BJ (cell line): ENCODE measurements around the gene FEM1A. TPM values are rescaled to one million over a fixed set of nuclear protein-coding genes. Genes with fewer than 3 reads are reported as not detected.
"Not testable (repeated sequence)": the region's sequence is repeated elsewhere in the genome, so short reads cannot be mapped to it uniquely, and the experiment has no call there.

Experiments used
- CTCF ChIA-PET: fragments of 350-600 bp; formaldehyde crosslinking; extraction: SDS; loops from one replicate; lab custom pipeline; 2021; ENCODE audit warnings: antibody characterized with exemption, inconsistent platforms; lab: Yijun Ruan, JAX
- POLR2A ChIA-PET: fragments of 300-600 bp; sonication (Branson Sonifier 250); formaldehyde crosslinking; extraction: SDS; loops from one replicate; lab custom pipeline; 2021; ENCODE audit warnings: antibody characterized with exemption; lab: Charles Lee
- DNase-seq: peaks from one replicate; pipeline ENCODE4 v3.0.0-alpha.2; 2011; ENCODE audit warnings: low read depth
- H3K27me3 ChIP-seq: 2 replicates; pipeline ENCODE4 v1.6.0; 2011; ENCODE audit warnings: low read length; ENCODE audit not compliant: control insufficient read depth, insufficient read depth
- H3K36me3 ChIP-seq: 2 replicates; pipeline ENCODE4 v1.5.1; 2011; ENCODE audit warnings: low read length; ENCODE audit not compliant: control insufficient read depth, insufficient read depth
- H3K4me3 ChIP-seq: 2 replicates; pipeline ENCODE4 v1.5.1; 2011; ENCODE audit warnings: low read depth, mild to moderate bottlenecking, control low read depth, low read length
- polyA plus RNA-seq: library from polyadenylated mRNA; depleted of rRNA; stranded (reverse); fragments of >200 nt; gene quantifications from 2 replicates; pipeline ENCODE4 v1.2.3, GENCODE V29; 2011
- TF ChIP-seq, protein P1 (sequence below): IDR thresholded peaks from 2 replicates; pipeline ENCODE4 v1.5.1; 2011; ENCODE audit warnings: low read depth, mild to moderate bottlenecking, control low read depth, inconsistent platforms, low read length, moderate library complexity; ENCODE audit not compliant: insufficient read depth

The FEM1A gene
- polyA plus RNA-seq, 1 experiment, result 5.6 TPM

- DNase-seq, result no peak
- TF ChIP-seq, protein P1, sequence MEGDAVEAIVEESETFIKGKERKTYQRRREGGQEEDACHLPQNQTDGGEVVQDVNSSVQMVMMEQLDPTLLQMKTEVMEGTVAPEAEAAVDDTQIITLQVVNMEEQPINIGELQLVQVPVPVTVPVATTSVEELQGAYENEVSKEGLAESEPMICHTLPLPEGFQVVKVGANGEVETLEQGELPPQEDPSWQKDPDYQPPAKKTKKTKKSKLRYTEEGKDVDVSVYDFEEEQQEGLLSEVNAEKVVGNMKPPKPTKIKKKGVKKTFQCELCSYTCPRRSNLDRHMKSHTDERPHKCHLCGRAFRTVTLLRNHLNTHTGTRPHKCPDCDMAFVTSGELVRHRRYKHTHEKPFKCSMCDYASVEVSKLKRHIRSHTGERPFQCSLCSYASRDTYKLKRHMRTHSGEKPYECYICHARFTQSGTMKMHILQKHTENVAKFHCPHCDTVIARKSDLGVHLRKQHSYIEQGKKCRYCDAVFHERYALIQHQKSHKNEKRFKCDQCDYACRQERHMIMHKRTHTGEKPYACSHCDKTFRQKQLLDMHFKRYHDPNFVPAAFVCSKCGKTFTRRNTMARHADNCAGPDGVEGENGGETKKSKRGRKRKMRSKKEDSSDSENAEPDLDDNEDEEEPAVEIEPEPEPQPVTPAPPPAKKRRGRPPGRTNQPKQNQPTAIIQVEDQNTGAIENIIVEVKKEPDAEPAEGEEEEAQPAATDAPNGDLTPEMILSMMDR, result no peak
- Histone ChIP-seq H3K4me3 (no peak overlapping the region), H3K36me3 (no peaks in the 10 kb centered on the region), H3K27me3 (peaks cover 4% of the 10 kb centered on the region)
- ChIA-PET CTCF (interaction anchor here (1.8 kb wide), 1 partner anchor 17 kb away, joined by 5 read pairs; the partner anchor contains the start of gene FEM1A), POLR2A (no interaction called here)
These were observed 17.4 kb upstream of the FEM1A start for GRCh38 chr19:4774136-4774535.

DNA sequence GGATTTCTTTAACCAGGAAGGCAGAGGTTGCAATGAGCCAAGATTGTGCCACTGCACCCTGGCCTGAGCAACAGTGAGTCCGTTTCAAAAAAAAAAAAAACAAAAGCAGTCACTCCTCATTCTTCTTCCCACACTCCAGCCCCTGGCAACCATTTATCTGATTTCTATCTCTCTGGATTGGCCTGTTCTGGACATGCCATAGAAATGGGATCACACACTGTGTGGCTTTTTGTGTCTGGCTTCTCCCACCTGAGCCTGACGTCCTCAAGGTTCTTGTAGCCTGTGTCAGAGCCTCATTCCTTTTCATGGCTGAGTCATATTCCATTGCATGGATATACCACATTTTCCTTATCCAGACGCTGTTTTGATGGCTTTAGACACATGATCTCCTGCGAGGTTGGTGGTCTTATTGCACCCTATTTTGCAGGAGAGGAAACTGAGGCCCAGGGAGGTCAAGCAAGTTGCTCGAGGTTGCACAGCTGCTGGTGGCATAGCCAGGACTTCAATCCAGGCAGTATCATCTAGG, 15.8 kb upstream of the FEM1A start:
- ChIA-PET CTCF (interaction anchor here (1.3 kb wide), 1 partner anchor 15 kb away, joined by 3 read pairs; no protein-coding TSS in a partner anchor), POLR2A (no interaction called here)
- no peak overlapping the region for H3K4me3 ChIP-seq
- peaks cover 4% of the 10 kb centered on the region for H3K27me3 ChIP-seq
- TF ChIP-seq, protein P1, result no peak
- no peaks in the 10 kb centered on the region for H3K36me3 ChIP-seq
- no peak for DNase-seq

DNA sequence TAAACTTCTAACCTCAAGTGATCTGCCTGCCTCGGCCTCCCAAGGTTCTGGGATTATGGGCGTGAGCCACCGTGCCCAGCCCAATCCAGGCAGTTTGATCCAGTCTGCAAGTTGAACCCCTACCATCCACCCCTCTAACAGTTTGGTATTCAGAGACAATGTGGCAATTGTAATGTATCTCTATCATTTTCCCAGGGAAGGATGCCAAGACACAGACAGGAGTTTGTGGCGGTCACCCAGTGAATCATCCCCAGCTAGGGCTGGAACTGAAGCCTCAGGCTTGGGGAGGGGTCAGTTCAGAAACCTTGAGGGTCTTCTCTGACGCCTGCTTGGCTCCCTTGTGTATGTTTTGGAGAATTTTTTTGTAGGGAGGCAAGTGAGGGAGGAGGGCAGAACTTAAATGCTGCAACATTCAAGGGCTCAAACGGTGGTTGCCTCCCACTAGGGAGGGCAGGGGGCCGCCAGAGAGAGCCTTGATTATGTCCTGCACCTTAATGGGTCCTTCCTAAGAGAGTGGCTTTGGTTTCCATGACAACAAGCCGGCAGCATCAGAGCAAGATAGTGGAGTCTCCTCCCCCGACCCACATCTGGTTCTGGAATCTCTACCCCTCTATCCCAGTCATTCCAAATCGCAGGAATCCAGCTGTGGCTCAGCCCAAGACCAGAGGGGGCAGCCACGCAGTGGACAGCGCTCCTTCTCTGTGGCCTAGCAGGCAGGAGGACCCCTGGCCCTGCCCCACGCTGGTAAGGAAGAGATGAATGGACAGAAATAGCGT, 14.9 kb upstream of the FEM1A start:
- no peak overlapping the region for H3K4me3 ChIP-seq
- ChIA-PET CTCF (interaction anchor here (0.9 to 1.7 kb wide), 2 partner anchors 14 to 44 kb away, joined by 4 to 5 read pairs; partner anchors contain the start of gene FEM1A), POLR2A (no interaction called here)
- no peak for DNase-seq
- no peaks in the 10 kb centered on the region for H3K36me3 ChIP-seq
- TF ChIP-seq, protein P1, result no peak
- peaks cover 4% of the 10 kb centered on the region for H3K27me3 ChIP-seq

- DNase-seq, POLR2A ChIA-PET, H3K36me3 ChIP-seq, H3K27me3 ChIP-seq, H3K4me3 ChIP-seq: not testable (repeated sequence)
- CTCF ChIA-PET, result interaction anchor here (0.6 to 1.7 kb wide), 3 partner anchors 9 to 45 kb away, joined by 3 to 5 read pairs (median 3); no protein-coding TSS in a partner anchor
These were observed 13.4 kb upstream of the FEM1A start for GRCh38 chr19:4778124-4778523.

DNA sequence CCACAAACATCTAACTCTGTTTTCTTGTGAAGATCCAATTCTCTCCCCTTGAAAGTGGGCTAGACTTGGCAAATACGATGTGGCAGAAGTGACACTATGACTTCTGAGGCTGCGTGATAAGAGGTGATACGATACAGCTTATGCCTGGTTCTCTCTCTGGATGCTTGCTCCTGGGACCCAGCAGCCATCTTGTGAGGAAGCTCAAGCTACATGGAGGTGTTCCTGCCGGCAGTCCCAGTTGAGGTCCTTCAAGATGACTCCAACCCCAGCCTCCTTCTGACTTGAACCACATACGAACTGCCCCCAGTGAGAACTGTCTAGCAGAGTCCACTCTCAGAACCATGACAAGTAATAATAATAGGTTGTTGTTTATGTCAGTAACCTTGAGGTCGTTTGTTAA, 10.7 kb upstream of the FEM1A start:
- Histone ChIP-seq H3K4me3 (no peak overlapping the region), H3K27me3 (peaks cover 4% of the 10 kb centered on the region), H3K36me3 (no peaks in the 10 kb centered on the region)
- ChIA-PET POLR2A (interaction anchor here (0.7 kb wide), 1 partner anchor 147 kb away, joined by 5 read pairs; no protein-coding TSS in a partner anchor), CTCF (interaction anchor here (0.7 to 2.7 kb wide), 3 partner anchors 10 to 1470 kb away, joined by 3 to 13 read pairs (median 3); partner anchors contain the start of gene FEM1A)
- TF ChIP-seq, protein P1, result no peak
- DNase-seq, result no peak
